HG03520 (cell line): Measurements from ENCODE around the gene ATF7.
"Not testable (repeated sequence)": the region's sequence is repeated elsewhere in the genome, so short reads cannot be mapped to it uniquely, and the experiment has no call there.

Source experiments
- ATAC-seq: cut with Tn5 transposase; IDR thresholded peaks from one replicate; pipeline ENCODE4 v1.9.1; 2021; ENCODE audit warnings: mild to moderate bottlenecking, moderate library complexity; ENCODE audit not compliant: unreplicated experiment

Gene ATF7

GRCh38 chr12:53599579-53599978, 26.6 kb downstream of the ATF7 start:
- no peak for ATAC-seq

GRCh38 chr12:53598971-53599370, 27.2 kb downstream of the ATF7 start:
- not testable (repeated sequence) for ATAC-seq

- no peak for ATAC-seq
Measured at GRCh38 chr12:53596920-53597363, 29.2 kb downstream of the ATF7 start.

- no peak for ATAC-seq
Measured at GRCh38 chr12:53594897-53595615, 31.1 kb downstream of the ATF7 start.

GRCh38 chr12:53593707-53594106, 32.5 kb downstream of the ATF7 start:
- no peak for ATAC-seq

GRCh38 chr12:53593031-53593430, 33.2 kb downstream of the ATF7 start:
- ATAC-seq = no peak

GRCh38 chr12:53592426-53592825, 33.8 kb downstream of the ATF7 start:
- no peak for ATAC-seq

GRCh38 chr12:53591301-53592206, 34.6 kb downstream of the ATF7 start:
- no peak for ATAC-seq

- no peak for ATAC-seq
Measured at GRCh38 chr12:53590652-53591051, 35.5 kb downstream of the ATF7 start.

- no peak for ATAC-seq
Measured at GRCh38 chr12:53589915-53590314, 36.3 kb downstream of the ATF7 start.

GRCh38 chr12:53589423-53589822, 36.8 kb downstream of the ATF7 start:
- no peak for ATAC-seq

GRCh38 chr12:53588123-53588522, 38.1 kb downstream of the ATF7 start:
- ATAC-seq = no peak

GRCh38 chr12:53586745-53587144, 39.4 kb downstream of the ATF7 start:
- ATAC-seq = no peak

GRCh38 chr12:53585448-53586125, 40.6 kb downstream of the ATF7 start:
- no peak for ATAC-seq

- ATAC-seq = no peak
Measured at GRCh38 chr12:53579545-53579955, 46.6 kb downstream of the ATF7 start.

GRCh38 chr12:53578783-53579182, 47.4 kb downstream of the ATF7 start:
- no peak for ATAC-seq

- no peak for ATAC-seq
Measured at GRCh38 chr12:53577941-53578352, 48.2 kb downstream of the ATF7 start.

- ATAC-seq = no peak
Measured at GRCh38 chr12:53575502-53576249, 50.5 kb downstream of the ATF7 start.

- ATAC-seq = no peak
Measured at GRCh38 chr12:53572134-53572758, 53.9 kb downstream of the ATF7 start.

GRCh38 chr12:53571295-53571694, 54.9 kb downstream of the ATF7 start:
- no peak for ATAC-seq
